DOHH2 (cell line): ENCODE measurements around the gene SLC29A4.

Experiments used
- CTCF ChIP-seq: fragments of 200-600 bp; sonication (generic); IDR thresholded peaks from one replicate; pipeline ENCODE4 v1.5.1; 2014; ENCODE audit warnings: antibody characterized with exemption, mild to moderate bottlenecking, low read depth, low read length; ENCODE audit not compliant: poor library complexity, severe bottlenecking
- EZH2phosphoT487 ChIP-seq: fragments of 200-600 bp; sonication (generic); IDR thresholded peaks from 2 replicates; pipeline ENCODE4 v1.6.1; 2017; ENCODE audit warnings: borderline replicate concordance, mild to moderate bottlenecking, antibody characterized with exemption, low read length, moderate library complexity, mixed read lengths

GRCh38 chr7:5276611-5277010 is 6.1 kb upstream of the SLC29A4 start:
- TF ChIP-seq CTCF = no peak
- no peak for TF ChIP-seq EZH2phosphoT487
